ENCODE measurements around the gene GIN1.

GRCh38 chr5:103086547-103086946 is 33.4 kb downstream of the GIN1 start:
- TF ChIP-seq CTCF (conservative IDR thresholded peaks at IDR 0.05) (no peak), ZFX (IDR thresholded peaks at IDR 0.05) (no peak)

Data from C4-2B (cell line).